Neural progenitor cell (in vitro differentiated cells): ENCODE results near the gene CAV3. TPM values are rescaled to one million over a fixed set of nuclear protein-coding genes. Genes with fewer than 3 reads are reported as not detected.

Experiments
- DNase-seq: peaks from one replicate; pipeline ENCODE4 v3.0.0-alpha.2; 2016; ENCODE audit warnings: low spot score
- H2AFZ ChIP-seq: fragments of 200-600 bp; sonication (generic); replicated peaks from 2 replicates; pipeline ENCODE4 v1.6.1; 2016; ENCODE audit warnings: antibody characterized with exemption
- H3F3A ChIP-seq: fragments of 200-600 bp; sonication (generic); 2 replicates; pipeline ENCODE4 v1.6.1; 2016; ENCODE audit warnings: antibody characterized with exemption, low read depth
- H3K27ac ChIP-seq: fragments of 200-600 bp; sonication (generic); 2 replicates; pipeline ENCODE4 v1.5.1; 2016; ENCODE audit warnings: mild to moderate bottlenecking
- H3K27me3 ChIP-seq: fragments of 200-600 bp; sonication (generic); 2 replicates; pipeline ENCODE4 v1.6.1; 2016; ENCODE audit warnings: mild to moderate bottlenecking, moderate library complexity
- H3K36me3 ChIP-seq: fragments of 200-600 bp; sonication (generic); 2 replicates; pipeline ENCODE4 v1.5.1; 2016
- H3K4me1 ChIP-seq: fragments of 200-600 bp; sonication (generic); 2 replicates; pipeline ENCODE4 v1.6.1; 2016; ENCODE audit warnings: mixed run types
- H3K4me2 ChIP-seq: fragments of 200-600 bp; sonication (generic); 2 replicates; pipeline ENCODE4 v1.6.1; 2016
- H3K4me3 ChIP-seq: fragments of 200-600 bp; sonication (generic); 2 replicates; pipeline ENCODE4 v1.5.1; 2016
- H3K79me2 ChIP-seq: fragments of 200-600 bp; sonication (generic); 2 replicates; pipeline ENCODE4 v1.6.1; 2016; ENCODE audit warnings: low read depth
- H3K9ac ChIP-seq: fragments of 200-600 bp; sonication (generic); 2 replicates; pipeline ENCODE4 v1.6.1; 2016
- H3K9me3 ChIP-seq: fragments of 200-600 bp; sonication (generic); 2 replicates; pipeline ENCODE4 v1.5.1; 2016; ENCODE audit warnings: low read depth
- H4K20me1 ChIP-seq: fragments of 200-600 bp; sonication (generic); 2 replicates; pipeline ENCODE4 v1.6.1; 2016; ENCODE audit warnings: low read depth
- H3K27ac Mint-ChIP-seq: 3 replicates; pipeline ENCODE4 v1.8.0; 2021; ENCODE audit warnings: mixed read lengths
- H3K27me3 Mint-ChIP-seq: 2 replicates; pipeline ENCODE4 v1.8.0; 2022; ENCODE audit warnings: low read depth, mild to moderate bottlenecking, inconsistent platforms, moderate library complexity, mixed read lengths; ENCODE audit not compliant: insufficient read depth
- H3K36me3 Mint-ChIP-seq: 3 replicates; pipeline ENCODE4 v1.8.0; 2021; ENCODE audit warnings: mixed read lengths
- H3K4me1 Mint-ChIP-seq: 3 replicates; pipeline ENCODE4 v1.8.0; 2021; ENCODE audit warnings: mixed read lengths
- H3K4me3 Mint-ChIP-seq: 3 replicates; pipeline ENCODE4 v1.8.0; 2021; ENCODE audit warnings: mild to moderate bottlenecking, moderate library complexity, mixed read lengths
- H3K9me3 Mint-ChIP-seq: 3 replicates; pipeline ENCODE4 v1.8.0; 2020; ENCODE audit warnings: mixed read lengths
- CTCF ChIP-seq: fragments of 200-600 bp; sonication (generic); IDR thresholded peaks from 2 replicates; pipeline ENCODE4 v1.5.1; 2017; ENCODE audit warnings: antibody characterized with exemption, mild to moderate bottlenecking
- EZH2 ChIP-seq: fragments of 200-600 bp; sonication (generic); IDR thresholded peaks from 2 replicates; pipeline ENCODE4 v1.6.1; 2017; ENCODE audit warnings: antibody characterized with exemption, mild to moderate bottlenecking, moderate library complexity
- EZH2phosphoT487 ChIP-seq: fragments of 200-600 bp; sonication (generic); IDR thresholded peaks from 2 replicates; pipeline ENCODE4 v1.6.1; 2017; ENCODE audit warnings: antibody characterized with exemption
- total RNA-seq: library from RNA; depleted of rRNA; stranded (reverse); fragments of >200 nt; gene quantifications from 2 replicates; pipeline ENCODE4 v1.2.3, GENCODE V29; 2015; ENCODE audit warnings: low replicate concordance

The CAV3 gene
- total RNA-seq, 1 donor from 2014 or later = not detected

- no peak overlapping the region for H3K27ac Mint-ChIP-seq
- TF ChIP-seq EZH2 (no peak), EZH2phosphoT487 (no peak), CTCF (no peak)
These were observed 10.8 kb upstream of the CAV3 start for GRCh38 chr3:8722808-8723207.

DNA sequence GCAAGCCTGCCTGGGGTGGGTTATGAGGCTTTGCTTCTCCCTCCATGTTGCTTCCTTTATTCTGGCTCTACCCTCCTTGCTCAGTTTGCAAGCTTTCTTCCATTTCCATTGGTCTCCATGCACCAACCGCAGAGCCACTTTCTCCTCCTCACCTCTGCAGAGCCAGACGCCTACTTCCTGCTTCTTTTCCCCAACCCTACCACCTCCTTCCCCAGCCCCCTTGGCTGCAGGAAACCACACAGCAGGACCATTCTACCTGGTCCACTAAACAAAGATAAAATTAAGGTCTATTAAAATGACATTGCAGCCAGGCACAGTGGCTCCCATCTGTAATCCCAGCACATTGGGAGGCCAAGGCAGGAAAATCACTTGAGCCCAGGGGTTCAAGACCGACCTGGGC is 10.0 kb upstream of the CAV3 start:
- TF ChIP-seq CTCF = no peak
- no peak for TF ChIP-seq EZH2phosphoT487
- TF ChIP-seq EZH2 = no peak
- Histone ChIP-seq H4K20me1 (no peaks in the 10 kb centered on the region), H3K36me3 (no peaks in the 10 kb centered on the region), H3K9me3 (no peaks in the 10 kb centered on the region), H3K4me2 (no peak overlapping the region), H2AFZ (no peak overlapping the region), H3K4me1 (no peaks in the 10 kb centered on the region), H3F3A (no peaks in the 10 kb centered on the region), H3K27ac (no peak overlapping the region), H3K27me3 (no peaks in the 10 kb centered on the region), H3K79me2 (no peaks in the 10 kb centered on the region), H3K9ac (no peak overlapping the region), H3K4me3 (no peak overlapping the region)
- H3K27me3 Mint-ChIP-seq = peaks cover 5% of the 10 kb centered on the region
- DNase-seq = no peak
- H3K4me1 Mint-ChIP-seq = peaks cover 7% of the 10 kb centered on the region
- H3K4me3 Mint-ChIP-seq = no peak overlapping the region
- H3K9me3 Mint-ChIP-seq = peaks cover 7% of the 10 kb centered on the region
- H3K36me3 Mint-ChIP-seq = no peaks in the 10 kb centered on the region
- no peak overlapping the region for H3K27ac Mint-ChIP-seq

More at GRCh38 chr3:8722808-8723207, 10.8 kb upstream of the CAV3 start:
- Histone ChIP-seq H3K4me3 (no peak overlapping the region), H3K4me1 (no peaks in the 10 kb centered on the region), H3K36me3 (no peaks in the 10 kb centered on the region), H3K79me2 (no peaks in the 10 kb centered on the region), H3K27ac (no peak overlapping the region), H3F3A (no peaks in the 10 kb centered on the region), H2AFZ (no peak overlapping the region), H3K27me3 (no peaks in the 10 kb centered on the region), H3K4me2 (no peak overlapping the region), H4K20me1 (no peaks in the 10 kb centered on the region), H3K9me3 (no peaks in the 10 kb centered on the region), H3K9ac (no peak overlapping the region)
- H3K4me3 Mint-ChIP-seq = no peak overlapping the region
- peaks cover 7% of the 10 kb centered on the region for H3K4me1 Mint-ChIP-seq
- peaks cover 5% of the 10 kb centered on the region for H3K27me3 Mint-ChIP-seq
- peaks cover 7% of the 10 kb centered on the region for H3K9me3 Mint-ChIP-seq
- H3K36me3 Mint-ChIP-seq = no peaks in the 10 kb centered on the region
- DNase-seq = no peak

DNA sequence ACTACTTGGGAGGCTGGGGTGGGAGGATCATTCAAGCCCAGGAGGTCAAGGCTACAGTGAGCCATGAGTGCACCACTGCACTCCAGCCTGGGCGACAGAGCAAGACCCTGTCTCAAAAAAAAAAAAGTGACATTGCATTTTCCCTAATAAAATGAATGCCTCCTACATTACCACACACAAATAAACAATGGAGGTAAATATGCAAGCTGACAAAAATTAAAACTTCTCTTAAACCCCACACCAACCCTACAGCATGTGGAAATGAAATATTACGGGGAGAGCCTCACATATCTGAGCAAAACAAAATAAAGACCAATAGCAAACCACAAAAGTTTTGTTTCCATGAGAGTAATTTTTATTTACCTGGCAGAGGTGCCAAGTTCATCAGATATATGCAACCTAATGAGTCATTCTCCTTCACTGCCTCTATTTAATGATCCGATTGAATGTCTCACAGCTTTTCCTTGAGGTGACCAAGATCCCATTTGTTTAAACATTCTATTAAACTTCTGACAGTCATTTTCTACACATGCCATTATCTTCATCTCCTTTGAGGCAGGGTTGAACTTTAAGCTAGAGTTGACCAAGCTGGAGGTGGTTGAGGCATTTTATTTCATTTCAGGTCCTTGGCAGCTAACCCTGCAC is 9.4 kb upstream of the CAV3 start:
- Histone ChIP-seq H2AFZ (no peak overlapping the region), H3K9me3 (no peaks in the 10 kb centered on the region), H3K79me2 (no peaks in the 10 kb centered on the region), H3F3A (no peaks in the 10 kb centered on the region), H4K20me1 (no peaks in the 10 kb centered on the region), H3K36me3 (no peaks in the 10 kb centered on the region), H3K27ac (no peak overlapping the region), H3K4me1 (no peaks in the 10 kb centered on the region), H3K4me2 (no peak overlapping the region), H3K27me3 (no peaks in the 10 kb centered on the region), H3K4me3 (no peak overlapping the region), H3K9ac (no peak overlapping the region)
- H3K27ac Mint-ChIP-seq = no peak overlapping the region
- DNase-seq = no peak
- no peaks in the 10 kb centered on the region for H3K36me3 Mint-ChIP-seq
- H3K27me3 Mint-ChIP-seq = peaks cover 5% of the 10 kb centered on the region
- peaks cover 7% of the 10 kb centered on the region for H3K9me3 Mint-ChIP-seq
- TF ChIP-seq EZH2 (no peak), CTCF (no peak), EZH2phosphoT487 (no peak)
- no peak overlapping the region for H3K4me3 Mint-ChIP-seq
- H3K4me1 Mint-ChIP-seq = peaks cover 7% of the 10 kb centered on the region
